ENCODE data around the gene CHADL. TPM values are rescaled to one million over a fixed set of nuclear protein-coding genes. Genes with fewer than 3 reads are reported as not detected.

The CHADL gene
- total RNA-seq, 3 donors from 2014 or later: 1.1 to 8.8 (median 1.9) TPM

GRCh38 chr22:41198027-41198580 is 42.6 kb downstream of the CHADL start:
- intact Hi-C loops (cut with DNase I, micrococcal nuclease): no loop called here
- H3K36me3 ChIP-seq (ENCODE audit: low read depth): no peaks in the 10 kb centered on the region
- H3K9me3 ChIP-seq: no peaks in the 10 kb centered on the region
- peaks cover 15% of the 10 kb centered on the region for H3K4me1 ChIP-seq (ENCODE audit: low read depth)
- TF ChIP-seq CTCF (IDR thresholded peaks at IDR 0.05): no peak
- ATAC-seq (peak; percentile 36), DNase-seq (peak; percentile 58 to 66 (median 59))
- no peak overlapping the region for H3K4me3 ChIP-seq

- DNase-seq (peak; percentile 87 to 90 (median 89)), ATAC-seq (peak; percentile 94)
- peak overlapping the region; percentile 57 for H3K4me3 ChIP-seq
- H3K36me3 ChIP-seq (ENCODE audit: low read depth): no peaks in the 10 kb centered on the region
- no peak for TF ChIP-seq CTCF (IDR thresholded peaks at IDR 0.05)
- H3K9me3 ChIP-seq: no peaks in the 10 kb centered on the region
- intact Hi-C loops (cut with DNase I, micrococcal nuclease): no loop called here
- H3K4me1 ChIP-seq (ENCODE audit: low read depth): peaks cover 15% of the 10 kb centered on the region
Observed at GRCh38 chr22:41197038-41197972, 43.4 kb downstream of the CHADL start.

- Histone ChIP-seq H3K9me3 (no peaks in the 10 kb centered on the region), H3K4me1 (ENCODE audit: low read depth) (peaks cover 15% of the 10 kb centered on the region), H3K36me3 (ENCODE audit: low read depth) (no peaks in the 10 kb centered on the region), H3K4me3 (no peak overlapping the region)
- ATAC-seq (no peak), DNase-seq (no peak)
- no peak for TF ChIP-seq CTCF (IDR thresholded peaks at IDR 0.05)
- intact Hi-C loops (cut with DNase I, micrococcal nuclease): no loop called here
Observed at GRCh38 chr22:41193829-41194228, 46.9 kb downstream of the CHADL start.

GRCh38 chr22:41191467-41191866 is 49.3 kb downstream of the CHADL start:
- no peak overlapping the region for H3K4me3 ChIP-seq
- H3K36me3 ChIP-seq (ENCODE audit: low read depth): no peaks in the 10 kb centered on the region
- ATAC-seq: no peak
- intact Hi-C loops (cut with DNase I, micrococcal nuclease): no loop called here
- H3K9me3 ChIP-seq: no peaks in the 10 kb centered on the region
- TF ChIP-seq CTCF (IDR thresholded peaks at IDR 0.05): no peak
- no peaks in the 10 kb centered on the region for H3K4me1 ChIP-seq (ENCODE audit: low read depth)
- no peak for DNase-seq

GRCh38 chr22:41184679-41185078 is 56.1 kb downstream of the CHADL start:
- intact Hi-C loops (cut with DNase I, micrococcal nuclease): no loop called here
- Histone ChIP-seq H3K9me3 (no peaks in the 10 kb centered on the region), H3K4me1 (ENCODE audit: low read depth) (no peaks in the 10 kb centered on the region), H3K4me3 (no peak overlapping the region), H3K36me3 (ENCODE audit: low read depth) (no peaks in the 10 kb centered on the region)
- ATAC-seq (no peak), DNase-seq (no peak)
- no peak for TF ChIP-seq CTCF (IDR thresholded peaks at IDR 0.05)

All from mucosa of descending colon (tissue), 3 donors.